BLaER1 (cell line): ENCODE measurements around the gene RWDD1.

Experiments
- H3K27ac ChIP-seq: shearing (Covaris generic); formaldehyde crosslinking; 2 replicates; pipeline ENCODE4 v1.8.1; 2022
- H3K27me3 ChIP-seq: shearing (Covaris generic); formaldehyde crosslinking; 2 replicates; pipeline ENCODE4 v1.8.1; 2022
- H3K36me3 ChIP-seq: shearing (Covaris generic); formaldehyde crosslinking; 2 replicates; pipeline ENCODE4 v1.8.1; 2022
- H3K4me1 ChIP-seq: shearing (Covaris generic); formaldehyde crosslinking; 2 replicates; pipeline ENCODE4 v1.8.1; 2022
- H3K4me2 ChIP-seq: shearing (Covaris generic); formaldehyde crosslinking; 2 replicates; pipeline ENCODE4 v1.8.1; 2022
- H3K4me3 ChIP-seq: shearing (Covaris generic); formaldehyde crosslinking; 2 replicates; pipeline ENCODE4 v1.8.1; 2022
- H3K9ac ChIP-seq: shearing (Covaris generic); formaldehyde crosslinking; 2 replicates; pipeline ENCODE4 v1.8.1; 2022
- H3K9me3 ChIP-seq: shearing (Covaris generic); formaldehyde crosslinking; 2 replicates; pipeline ENCODE4 v1.8.1; 2022
- H4K20me1 ChIP-seq: shearing (Covaris generic); formaldehyde crosslinking; 2 replicates; pipeline ENCODE4 v1.8.1; 2022
- Cebpa-rat ChIP-seq: shearing (Covaris generic); IDR thresholded peaks from 2 replicates; pipeline ENCODE4 v1.8.1; 2022

Gene RWDD1

GRCh38 chr6:116556814-116557415 is 14.4 kb upstream of the RWDD1 start:
- no peak for TF ChIP-seq Cebpa-rat
- Histone ChIP-seq H3K9me3 (no peaks in the 10 kb centered on the region), H3K4me3 (no peak overlapping the region), H3K4me1 (no peaks in the 10 kb centered on the region), H4K20me1 (no peaks in the 10 kb centered on the region), H3K36me3 (no peaks in the 10 kb centered on the region), H3K27ac (no peak overlapping the region), H3K27me3 (no peaks in the 10 kb centered on the region), H3K9ac (no peak overlapping the region), H3K4me2 (no peak overlapping the region)

- no peaks in the 10 kb centered on the region for H3K36me3 ChIP-seq
- no peak for TF ChIP-seq Cebpa-rat
- H3K27me3 ChIP-seq = no peaks in the 10 kb centered on the region
- no peak overlapping the region for H3K4me2 ChIP-seq
- H3K4me1 ChIP-seq = no peaks in the 10 kb centered on the region
- no peak overlapping the region for H3K27ac ChIP-seq
- no peak overlapping the region for H3K9ac ChIP-seq
- H3K4me3 ChIP-seq = no peak overlapping the region
- H3K9me3 ChIP-seq = no peaks in the 10 kb centered on the region
- no peaks in the 10 kb centered on the region for H4K20me1 ChIP-seq
These were observed 13.4 kb upstream of the RWDD1 start for GRCh38 chr6:116557893-116558292.

DNA sequence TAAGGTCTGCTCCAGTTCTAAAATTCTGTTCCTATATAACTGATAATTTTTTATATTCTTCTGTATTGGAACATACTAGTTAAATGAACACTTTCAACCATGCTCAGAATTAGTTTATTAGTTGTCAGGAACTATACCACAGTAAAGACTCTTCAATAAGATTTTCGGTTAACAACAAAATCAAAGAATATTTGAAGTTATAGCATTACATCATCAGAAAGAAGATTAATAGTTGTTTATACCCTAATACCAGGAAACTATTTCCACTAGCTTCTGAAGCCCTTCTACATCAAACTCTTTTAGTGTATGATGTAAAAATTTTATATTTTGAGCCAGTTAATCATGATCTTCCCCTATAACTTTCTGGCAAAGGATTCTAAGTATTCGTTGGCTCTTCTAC is 11.2 kb upstream of the RWDD1 start:
- Histone ChIP-seq H3K9ac (no peak overlapping the region), H3K4me1 (no peaks in the 10 kb centered on the region), H3K4me3 (no peak overlapping the region), H3K36me3 (no peaks in the 10 kb centered on the region), H3K27ac (no peak overlapping the region), H3K27me3 (peaks cover 5% of the 10 kb centered on the region; the same call in 1 of the 2 replicates), H4K20me1 (no peaks in the 10 kb centered on the region), H3K4me2 (no peak overlapping the region), H3K9me3 (no peaks in the 10 kb centered on the region)
- TF ChIP-seq Cebpa-rat = no peak

DNA sequence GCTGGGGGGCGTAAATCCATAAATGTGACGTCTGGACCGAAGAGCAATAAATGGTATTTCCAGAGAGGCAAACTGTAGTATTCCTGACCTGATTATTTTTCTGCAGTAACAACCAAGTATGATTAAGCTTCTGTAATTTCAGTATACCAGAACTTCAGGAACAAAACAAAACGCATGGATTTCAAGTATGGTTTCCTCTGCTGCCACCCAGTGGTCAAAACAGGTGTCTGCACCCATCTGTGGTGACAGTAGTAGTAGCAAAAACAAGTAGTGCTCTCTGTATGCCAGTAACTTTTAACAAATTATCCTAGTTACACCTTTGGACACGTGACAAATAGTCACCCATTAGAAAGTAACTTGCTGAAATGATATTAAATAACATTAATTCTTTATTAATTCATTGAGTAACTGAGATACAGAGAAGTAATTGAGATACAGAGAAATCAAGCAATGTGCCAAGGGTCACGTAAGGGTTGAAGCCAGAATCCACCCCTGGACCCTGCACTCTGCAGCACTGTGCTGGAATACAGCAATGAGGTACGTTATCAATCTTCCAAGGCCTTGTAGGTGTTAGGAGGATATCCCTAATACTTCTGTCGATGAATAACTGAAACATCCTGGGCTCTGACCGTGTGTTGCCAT is 9.8 kb upstream of the RWDD1 start:
- no peaks in the 10 kb centered on the region for H3K9me3 ChIP-seq
- H3K9ac ChIP-seq = no peak overlapping the region
- no peak overlapping the region for H3K4me3 ChIP-seq
- H3K36me3 ChIP-seq = no peaks in the 10 kb centered on the region
- H3K4me2 ChIP-seq = no peak overlapping the region
- no peaks in the 10 kb centered on the region for H3K4me1 ChIP-seq
- H3K27ac ChIP-seq = no peak overlapping the region
- no peaks in the 10 kb centered on the region for H4K20me1 ChIP-seq
- peaks cover 11% of the 10 kb centered on the region; the same call in 1 of the 2 replicates for H3K27me3 ChIP-seq
- TF ChIP-seq Cebpa-rat = no peak

DNA sequence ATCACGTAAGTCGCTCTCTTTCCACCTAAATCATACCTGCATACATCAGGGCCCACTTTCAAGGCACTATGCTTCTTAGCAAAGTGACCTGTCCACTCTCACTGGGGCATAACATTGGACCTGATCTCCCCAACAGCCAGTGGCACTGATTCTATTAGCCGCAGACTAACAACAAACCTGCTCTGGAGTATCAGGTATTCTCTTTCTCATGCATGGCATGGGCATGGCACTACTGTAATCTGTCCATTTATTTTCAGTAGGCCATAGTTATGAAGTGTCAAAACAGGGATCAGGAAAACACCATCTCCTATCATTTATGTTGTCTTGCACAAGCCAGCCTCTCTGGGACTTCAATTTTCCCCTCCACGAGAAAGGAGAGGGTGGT is 9.3 kb upstream of the RWDD1 start:
- no peak for TF ChIP-seq Cebpa-rat
- no peaks in the 10 kb centered on the region for H4K20me1 ChIP-seq
- H3K27ac ChIP-seq = no peak overlapping the region
- H3K4me2 ChIP-seq = no peak overlapping the region
- H3K36me3 ChIP-seq = no peaks in the 10 kb centered on the region
- no peak overlapping the region for H3K9ac ChIP-seq
- no peaks in the 10 kb centered on the region for H3K9me3 ChIP-seq
- no peak overlapping the region for H3K4me3 ChIP-seq
- H3K4me1 ChIP-seq = no peaks in the 10 kb centered on the region
- peaks cover 11% of the 10 kb centered on the region; the same call in 1 of the 2 replicates for H3K27me3 ChIP-seq

- TF ChIP-seq Cebpa-rat = no peak
- Histone ChIP-seq H3K36me3 (no peaks in the 10 kb centered on the region), H4K20me1 (no peaks in the 10 kb centered on the region), H3K27me3 (peaks cover 11% of the 10 kb centered on the region; the same call in 1 of the 2 replicates), H3K4me1 (no peaks in the 10 kb centered on the region), H3K9ac (no peak overlapping the region), H3K9me3 (no peaks in the 10 kb centered on the region), H3K4me3 (no peak overlapping the region), H3K4me2 (no peak overlapping the region), H3K27ac (no peak overlapping the region)
These were observed 8.7 kb upstream of the RWDD1 start for GRCh38 chr6:116562614-116563013.

- H3K4me1 ChIP-seq = peaks cover 2% of the 10 kb centered on the region
- H3K4me3 ChIP-seq = no peak overlapping the region
- no peak overlapping the region for H3K27ac ChIP-seq
- no peak overlapping the region for H3K4me2 ChIP-seq
- no peak overlapping the region for H3K9ac ChIP-seq
- no peaks in the 10 kb centered on the region for H3K9me3 ChIP-seq
- H3K27me3 ChIP-seq = peaks cover 11% of the 10 kb centered on the region; the same call in 1 of the 2 replicates
- no peak for TF ChIP-seq Cebpa-rat
- H4K20me1 ChIP-seq = no peaks in the 10 kb centered on the region
- no peaks in the 10 kb centered on the region for H3K36me3 ChIP-seq
These were observed 7.5 kb upstream of the RWDD1 start for GRCh38 chr6:116563830-116564229.

GRCh38 chr6:116564311-116564710 is 7.0 kb upstream of the RWDD1 start:
- Histone ChIP-seq H3K4me3 (no peak overlapping the region), H3K9ac (no peak overlapping the region), H3K4me2 (no peak overlapping the region), H3K27me3 (peaks cover 11% of the 10 kb centered on the region; the same call in 1 of the 2 replicates), H3K27ac (no peak overlapping the region), H3K4me1 (peaks cover 7% of the 10 kb centered on the region), H3K9me3 (no peaks in the 10 kb centered on the region), H3K36me3 (no peaks in the 10 kb centered on the region), H4K20me1 (no peaks in the 10 kb centered on the region)
- TF ChIP-seq Cebpa-rat = no peak

GRCh38 chr6:116564921-116565872 is 6.1 kb upstream of the RWDD1 start:
- H3K27me3 ChIP-seq = peaks cover 11% of the 10 kb centered on the region; the same call in 1 of the 2 replicates
- H3K4me1 ChIP-seq = peaks cover 16% of the 10 kb centered on the region
- H3K4me3 ChIP-seq = no peak overlapping the region
- no peak overlapping the region for H3K27ac ChIP-seq
- H4K20me1 ChIP-seq = no peaks in the 10 kb centered on the region
- TF ChIP-seq Cebpa-rat = no peak
- no peak overlapping the region for H3K9ac ChIP-seq
- H3K9me3 ChIP-seq = no peaks in the 10 kb centered on the region
- H3K36me3 ChIP-seq = no peaks in the 10 kb centered on the region
- H3K4me2 ChIP-seq = no peak overlapping the region

GRCh38 chr6:116568111-116568510 is 3.2 kb upstream of the RWDD1 start:
- H3K9ac ChIP-seq = no peak overlapping the region
- peaks cover 11% of the 10 kb centered on the region; the same call in 1 of the 2 replicates for H3K27me3 ChIP-seq
- H4K20me1 ChIP-seq = peaks cover 11% of the 10 kb centered on the region
- no peaks in the 10 kb centered on the region for H3K36me3 ChIP-seq
- no peak for TF ChIP-seq Cebpa-rat
- H3K4me2 ChIP-seq = no peak overlapping the region
- no peak overlapping the region for H3K27ac ChIP-seq
- no peaks in the 10 kb centered on the region for H3K9me3 ChIP-seq
- peaks cover 29% of the 10 kb centered on the region for H3K4me1 ChIP-seq
- H3K4me3 ChIP-seq = no peak overlapping the region
